ENCODE measurements around the gene CD84.

Gene CD84, protein sequence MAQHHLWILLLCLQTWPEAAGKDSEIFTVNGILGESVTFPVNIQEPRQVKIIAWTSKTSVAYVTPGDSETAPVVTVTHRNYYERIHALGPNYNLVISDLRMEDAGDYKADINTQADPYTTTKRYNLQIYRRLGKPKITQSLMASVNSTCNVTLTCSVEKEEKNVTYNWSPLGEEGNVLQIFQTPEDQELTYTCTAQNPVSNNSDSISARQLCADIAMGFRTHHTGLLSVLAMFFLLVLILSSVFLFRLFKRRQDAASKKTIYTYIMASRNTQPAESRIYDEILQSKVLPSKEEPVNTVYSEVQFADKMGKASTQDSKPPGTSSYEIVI

DNA sequence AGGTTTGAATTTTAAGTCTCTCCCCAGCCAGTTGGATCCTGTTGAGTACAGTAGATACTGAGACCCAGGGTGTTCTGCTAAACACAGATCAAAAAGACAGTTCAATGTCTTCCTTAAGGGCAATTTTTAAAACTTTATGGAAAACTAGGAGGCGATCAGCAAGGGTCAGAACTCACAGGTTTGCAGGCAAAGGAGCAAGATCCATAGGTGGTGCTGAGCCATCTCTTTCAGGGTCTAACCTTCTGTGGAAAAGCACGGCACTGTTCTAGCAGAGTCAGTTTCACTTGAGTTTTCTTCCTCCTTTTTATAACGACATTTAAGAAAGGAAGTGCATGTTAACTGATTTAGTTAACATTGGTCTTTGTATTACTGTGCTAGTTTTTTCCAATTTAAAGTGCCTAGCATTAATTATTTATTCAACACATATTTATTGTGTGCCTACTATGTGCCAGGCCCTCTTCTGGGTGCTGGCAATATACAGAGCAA, at the start of gene CD84:
CD84 (minus strand) TSS at position 281 of the 486 bp plus-strand sequence; CDS start at position 222, 59 bp downstream.
- peak; percentile 52 for DNase-seq

DNA sequence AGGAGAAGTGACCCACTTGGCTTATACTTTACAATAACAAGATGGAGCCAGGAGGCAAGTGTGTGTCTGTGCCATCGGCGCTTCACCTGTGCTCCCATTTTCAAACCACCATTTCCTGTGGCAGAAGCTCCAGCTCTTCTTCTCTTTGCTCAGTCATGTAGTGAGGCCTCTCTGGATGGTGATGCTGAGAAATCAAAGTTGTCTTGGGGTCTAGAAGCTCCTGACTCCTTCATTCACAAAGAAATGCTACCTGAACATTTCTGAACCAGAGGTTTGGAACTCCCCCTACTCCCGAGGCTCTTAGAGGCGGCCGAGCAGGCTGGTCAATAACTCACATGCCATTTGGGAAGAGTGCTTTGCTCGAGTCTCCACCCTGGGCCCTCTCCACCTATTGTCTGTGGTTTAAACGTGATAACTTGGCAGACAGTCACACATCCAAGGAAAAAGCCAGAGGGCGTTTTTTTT, 49.5 kb upstream of the CD84 start:
- DNase-seq, result no peak

GRCh38 chr1:160627677-160628289, 48.5 kb upstream of the CD84 start:
- DNase-seq, result peak; percentile 88

DNA sequence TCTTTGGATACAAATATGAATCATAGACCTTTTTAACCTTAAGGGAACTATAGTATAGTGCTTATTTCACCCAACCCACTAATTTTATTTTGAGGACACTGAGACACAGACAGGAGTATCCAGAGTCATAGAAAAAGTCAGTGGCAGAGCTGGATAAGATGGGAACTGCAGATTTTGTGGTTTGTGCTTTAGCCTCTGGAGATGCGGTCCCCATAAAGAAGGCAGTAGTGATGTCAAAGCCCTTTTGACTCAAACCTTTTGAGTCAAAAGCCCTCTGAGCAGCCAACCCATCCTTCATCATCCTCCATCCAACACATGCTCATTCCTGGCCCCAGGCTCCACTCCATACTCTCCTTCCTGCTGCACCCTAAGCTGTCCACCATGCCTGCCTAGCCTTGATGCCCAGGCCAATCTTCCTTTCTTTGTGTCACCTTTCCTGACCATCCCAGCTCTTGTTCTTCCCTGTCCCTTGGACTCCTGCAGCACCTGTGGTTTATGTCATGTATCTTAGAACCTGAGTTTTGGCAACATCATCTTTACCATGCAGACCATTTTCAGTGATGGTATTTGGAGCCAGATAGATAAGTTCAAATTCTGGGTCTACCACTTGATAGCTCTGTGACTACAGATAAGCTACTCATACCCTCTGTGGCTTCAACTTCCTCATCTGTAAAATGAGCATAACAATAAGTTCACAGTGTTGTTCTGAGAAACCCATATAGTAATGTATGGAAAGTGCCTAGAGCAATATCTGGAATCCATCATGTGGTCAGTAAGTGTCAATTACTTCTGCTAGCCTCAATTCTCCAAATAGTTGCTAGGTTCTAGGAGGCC, 47.4 kb upstream of the CD84 start:
- DNase-seq, result no peak

DNA sequence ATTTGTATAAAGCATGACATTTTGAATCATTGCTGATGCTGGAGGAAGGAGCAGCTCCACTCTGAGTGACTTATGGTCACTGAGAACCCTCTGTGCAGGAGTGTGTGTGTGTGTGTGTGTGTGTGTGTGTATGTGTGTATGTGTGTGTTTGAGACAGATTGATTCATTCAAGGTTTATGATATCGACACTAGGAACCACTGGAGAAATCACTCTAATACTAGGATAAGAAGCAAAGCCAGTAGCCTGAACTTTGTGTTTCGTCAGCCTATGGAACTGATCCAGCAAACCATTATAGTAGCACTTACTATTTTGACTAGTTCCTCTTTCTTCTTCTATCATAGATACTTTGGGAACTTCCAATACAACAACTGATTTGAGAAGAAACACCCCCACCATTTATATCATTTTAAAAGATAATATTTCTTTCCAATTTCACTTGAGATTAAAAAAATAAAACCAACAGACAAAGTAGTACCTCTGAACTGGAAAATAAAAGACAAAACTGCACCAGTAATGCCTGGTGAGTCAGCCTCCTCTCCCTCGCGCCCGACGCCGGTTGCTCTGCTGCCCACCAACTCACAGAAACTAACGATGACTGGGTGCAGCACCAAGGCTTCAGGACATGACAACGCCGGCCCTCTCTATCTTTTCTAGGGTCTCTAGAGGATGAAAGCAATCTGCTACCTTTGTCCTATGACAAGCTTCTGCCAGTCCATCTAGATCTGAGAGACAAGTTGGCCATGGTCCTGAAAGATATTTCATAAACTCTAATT, 46.6 kb upstream of the CD84 start:
- DNase-seq, result peak; percentile 69

DNA sequence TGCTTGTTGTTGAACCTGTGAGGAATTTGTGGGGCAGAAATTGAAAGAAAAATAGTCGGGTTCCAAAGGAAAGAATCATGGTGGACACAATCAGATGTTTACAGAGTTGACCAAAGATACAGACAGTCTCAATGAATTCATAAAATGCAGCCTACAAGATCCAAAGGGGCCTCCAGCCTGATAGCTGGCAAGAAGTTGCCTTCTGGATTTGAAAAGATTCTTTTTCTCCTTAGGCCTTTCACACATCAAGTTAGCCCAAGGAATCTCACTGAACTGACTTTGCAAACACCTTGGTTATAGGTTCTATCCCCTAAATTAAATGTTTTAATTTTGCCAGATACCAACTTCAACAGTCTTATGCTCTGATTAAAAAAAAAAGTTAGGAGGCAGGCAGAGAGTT, 46.0 kb upstream of the CD84 start:
- DNase-seq, result no peak

DNA sequence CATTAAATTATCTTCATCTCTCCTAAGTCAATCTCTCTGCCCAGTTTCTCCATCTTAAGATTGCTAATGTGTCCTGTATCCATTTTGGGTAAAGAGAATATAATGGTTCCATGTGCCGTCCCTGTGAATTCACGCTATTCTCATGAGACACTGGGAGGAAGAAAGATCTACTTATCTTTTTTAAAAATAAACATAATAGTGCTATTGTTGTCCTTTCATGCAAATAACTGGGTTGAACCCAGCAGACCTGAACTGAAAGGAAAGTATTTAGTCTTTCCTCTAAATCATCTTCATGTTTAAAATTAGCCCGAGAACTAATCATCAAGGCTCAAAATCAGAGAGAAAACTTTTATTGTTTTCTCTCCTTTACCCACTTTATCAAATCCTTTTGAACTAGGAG, 45.2 kb upstream of the CD84 start:
- no peak for DNase-seq

- no peak for DNase-seq
Measured at GRCh38 chr1:160623862-160624261, 44.6 kb upstream of the CD84 start.

DNA sequence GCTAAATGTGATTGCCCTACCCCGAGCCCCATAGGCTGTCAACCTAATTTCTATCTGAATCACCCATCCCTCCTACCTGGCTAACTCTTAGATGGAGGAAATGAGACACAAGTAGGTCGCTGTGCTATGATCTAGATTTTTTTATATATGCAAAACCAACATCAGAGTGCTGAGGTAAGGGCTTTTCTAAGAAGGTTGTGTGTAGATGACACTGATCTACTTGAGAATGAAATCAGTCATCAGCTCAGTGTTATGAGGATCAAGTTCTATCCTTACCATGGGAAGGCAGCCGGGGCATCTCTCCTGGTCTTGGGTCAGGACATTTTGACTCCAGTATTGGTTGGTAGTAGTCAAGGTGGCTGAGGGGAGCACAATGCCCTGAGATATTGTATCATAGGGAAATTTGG, 43.9 kb upstream of the CD84 start:
- peak; percentile 85 for DNase-seq

DNA sequence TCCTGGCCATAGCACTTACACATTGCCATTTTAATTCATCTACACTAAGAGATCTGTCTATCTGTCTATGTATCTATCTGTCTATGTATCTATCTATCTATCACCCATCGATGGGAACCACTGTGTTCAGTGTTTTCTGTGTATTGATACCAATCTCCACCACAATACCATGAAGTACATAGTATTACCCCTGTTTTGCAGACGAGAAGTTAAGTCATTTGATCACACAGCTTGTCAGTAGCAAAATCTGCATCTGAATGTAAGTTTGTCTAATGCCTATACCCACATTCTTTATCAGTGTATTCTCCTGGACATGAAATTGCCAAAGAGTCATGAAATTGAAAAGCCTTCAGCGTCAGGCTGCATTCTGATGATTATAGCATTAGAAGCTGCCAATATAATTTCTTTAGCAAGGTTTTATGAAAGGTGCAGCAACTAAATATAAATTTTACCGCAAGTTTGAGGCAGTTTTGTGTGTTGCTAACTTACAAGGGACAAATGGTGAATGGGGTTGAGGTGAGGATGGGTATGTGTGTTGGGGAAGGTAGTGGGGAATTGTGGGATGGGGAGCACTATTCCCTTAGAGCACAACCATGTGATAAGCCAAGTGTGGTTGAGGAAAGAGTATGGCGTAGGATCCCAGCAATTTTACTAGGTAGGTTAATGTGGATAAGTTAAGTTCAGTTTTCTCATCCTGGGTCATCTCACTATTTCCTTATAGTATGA, 43.4 kb upstream of the CD84 start:
- no peak for DNase-seq

GRCh38 chr1:160621633-160622413, 42.5 kb upstream of the CD84 start:
- no peak for DNase-seq

DNA sequence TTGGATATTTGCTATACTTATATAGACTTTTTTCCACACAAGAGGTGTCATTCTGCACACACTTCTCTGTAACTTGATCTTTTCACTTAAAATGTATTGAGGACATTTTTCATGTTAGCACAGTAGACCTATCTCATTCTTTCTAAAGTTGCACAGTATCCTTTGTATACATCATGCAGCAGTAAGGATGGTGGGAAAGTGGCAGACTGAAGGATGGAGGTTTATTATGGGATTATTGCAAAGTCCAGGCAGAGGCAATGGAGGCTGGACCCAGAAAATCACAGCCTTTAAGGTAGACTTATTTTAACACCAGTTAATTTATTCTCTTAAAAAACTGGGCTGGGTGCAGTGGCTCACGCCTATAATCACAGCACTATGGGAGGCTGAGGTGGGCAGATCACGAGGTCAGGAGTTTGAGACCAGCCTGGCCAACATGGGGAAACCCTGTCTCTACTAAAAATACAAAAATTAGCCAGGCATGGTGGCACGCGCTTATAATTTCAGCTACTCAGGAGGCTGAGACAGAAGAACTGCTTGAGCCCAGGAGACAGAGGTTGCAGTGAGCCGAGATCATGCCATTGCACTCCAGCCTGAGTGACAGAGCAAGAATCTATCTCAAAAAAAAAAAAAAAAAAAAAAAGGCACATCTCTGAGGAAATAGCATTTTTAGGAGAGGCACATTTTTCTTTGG, 41.8 kb upstream of the CD84 start:
- DNase-seq, result no peak

GRCh38 chr1:160619742-160620277, 40.5 kb upstream of the CD84 start:
- DNase-seq, result no peak

- peak; percentile 62 for DNase-seq
Measured at GRCh38 chr1:160618763-160619274, 39.5 kb upstream of the CD84 start.

DNA sequence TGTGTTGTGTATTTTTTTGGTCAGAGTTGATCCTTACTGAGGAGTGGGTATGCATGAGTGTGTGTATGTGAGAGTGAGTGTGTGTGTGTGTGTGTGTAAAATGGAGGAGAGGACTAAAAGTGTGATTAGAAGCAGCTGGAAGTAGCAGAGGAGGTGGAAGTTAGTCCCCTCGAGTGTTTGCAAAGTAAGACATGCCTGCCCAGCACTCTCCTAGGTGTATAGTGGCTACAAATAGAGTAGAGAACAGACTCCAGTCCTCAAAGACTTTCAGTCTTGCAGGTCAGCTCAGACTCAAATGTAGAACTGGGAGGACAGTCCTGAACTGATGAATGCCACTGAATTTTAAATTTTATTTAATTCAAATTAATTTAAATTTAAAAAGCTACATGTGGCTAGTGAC, 39.0 kb upstream of the CD84 start:
- no peak for DNase-seq

GRCh38 chr1:160615660-160616059, 36.4 kb upstream of the CD84 start:
- no peak for DNase-seq

DNA sequence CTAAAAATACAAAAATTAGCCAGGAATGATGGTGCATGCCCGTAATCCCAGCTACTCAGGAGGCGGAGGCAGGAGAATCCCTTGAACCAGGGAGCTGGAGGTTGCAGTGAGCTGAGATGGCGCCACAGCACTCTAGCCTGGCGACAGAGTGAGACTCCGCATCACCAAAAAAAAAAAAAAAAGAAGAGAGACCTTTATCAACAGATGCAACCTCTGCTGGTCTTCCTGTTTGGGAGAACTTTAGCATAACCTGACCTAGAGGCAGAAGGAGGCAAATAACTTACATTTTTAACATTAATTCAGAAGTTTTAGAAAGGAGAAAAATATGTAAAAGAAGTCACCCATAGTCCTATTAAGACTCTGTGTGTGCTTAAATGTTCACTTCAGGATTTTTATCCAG, 35.1 kb upstream of the CD84 start:
- no peak for DNase-seq

GRCh38 chr1:160612613-160613218, 33.4 kb upstream of the CD84 start:
- DNase-seq, result no peak

- no peak for DNase-seq
Measured at GRCh38 chr1:160610569-160611242, 31.4 kb upstream of the CD84 start.
